ENCODE results near the gene SLC6A20. TPM values are rescaled to one million over a fixed set of nuclear protein-coding genes. Genes with fewer than 3 reads are reported as not detected.

The SLC6A20 gene
- total and polyA plus RNA-seq, 2 donors: 0.42 to 2.4 TPM

- Histone ChIP-seq H3K27ac (ENCODE audit: low read depth in 1 of 2, low read length in 1 of 2) (no peak overlapping the region), H3K27me3 (ENCODE audit: control insufficient read depth in 2 of 2, insufficient read depth in 1 of 2, low read length in 1 of 2) (peaks cover 16 to 50% of the 10 kb centered on the region in 2 donors), H3K4me3 (ENCODE audit: low read length in 2 of 2) (no peak overlapping the region), H3K36me3 (ENCODE audit: control insufficient read depth in 2 of 2, insufficient read depth in 2 of 2, low read length in 1 of 2) (no peaks in the 10 kb centered on the region), H3K4me1 (ENCODE audit: control insufficient read depth in 2 of 2, insufficient read depth in 2 of 2, low read length in 2 of 2) (peaks cover 7 to 35% of the 10 kb centered on the region in 2 donors), H3K9me3 (ENCODE audit: control insufficient read depth in 2 of 2, insufficient read depth in 1 of 2, low read length in 1 of 2) (peaks cover 0 to 3% of the 10 kb centered on the region in 2 donors)
- DNase-seq (ENCODE audit: low read depth in 6 of 9, low spot score in 9 of 9): no peak
- 97% methylated on average over 5 of the region's 5 CpGs for WGBS
These were observed 2.2 kb downstream of the SLC6A20 start for GRCh38 chr3:45794177-45794560.

GRCh38 chr3:45793482-45794176 lies 2.7 kb downstream of the SLC6A20 start:
- H3K27ac ChIP-seq (ENCODE audit: low read depth in 1 of 2, low read length in 1 of 2): no peak overlapping the region
- H3K9me3 ChIP-seq (ENCODE audit: control insufficient read depth in 2 of 2, insufficient read depth in 1 of 2, low read length in 1 of 2): peaks cover 0 to 3% of the 10 kb centered on the region in 2 donors
- H3K36me3 ChIP-seq (ENCODE audit: control insufficient read depth in 2 of 2, insufficient read depth in 2 of 2, low read length in 1 of 2): no peaks in the 10 kb centered on the region
- peaks cover 7 to 35% of the 10 kb centered on the region in 2 donors for H3K4me1 ChIP-seq (ENCODE audit: control insufficient read depth in 2 of 2, insufficient read depth in 2 of 2, low read length in 2 of 2)
- no peak overlapping the region for H3K4me3 ChIP-seq (ENCODE audit: low read length in 2 of 2)
- 94% methylated on average over 9 of the region's 9 CpGs for whole genome bisulfite sequencing
- H3K27me3 ChIP-seq (ENCODE audit: control insufficient read depth in 2 of 2, insufficient read depth in 1 of 2, low read length in 1 of 2): peaks cover 16 to 50% of the 10 kb centered on the region in 2 donors
- no peak for DNase-seq (ENCODE audit: low read depth in 6 of 9, low spot score in 9 of 9)

GRCh38 chr3:45792516-45793172 lies 3.7 kb downstream of the SLC6A20 start:
- Histone ChIP-seq H3K27me3 (ENCODE audit: control insufficient read depth in 2 of 2, insufficient read depth in 1 of 2, low read length in 1 of 2) (peaks cover 16 to 44% of the 10 kb centered on the region in 2 donors), H3K27ac (ENCODE audit: low read depth in 1 of 2, low read length in 1 of 2) (no peak overlapping the region), H3K4me1 (ENCODE audit: control insufficient read depth in 2 of 2, insufficient read depth in 2 of 2, low read length in 2 of 2) (peaks cover 7 to 35% of the 10 kb centered on the region in 2 donors), H3K36me3 (ENCODE audit: control insufficient read depth in 2 of 2, insufficient read depth in 2 of 2, low read length in 1 of 2) (no peaks in the 10 kb centered on the region), H3K4me3 (ENCODE audit: low read length in 2 of 2) (no peak overlapping the region), H3K9me3 (ENCODE audit: control insufficient read depth in 2 of 2, insufficient read depth in 1 of 2, low read length in 1 of 2) (peaks cover 0 to 3% of the 10 kb centered on the region in 2 donors)
- 96% methylated on average over 7 of the region's 7 CpGs for WGBS
- no peak for DNase-seq (ENCODE audit: low read depth in 6 of 9, low spot score in 9 of 9)

GRCh38 chr3:45792036-45792435 lies 4.3 kb downstream of the SLC6A20 start:
- Histone ChIP-seq H3K36me3 (ENCODE audit: control insufficient read depth in 2 of 2, insufficient read depth in 2 of 2, low read length in 1 of 2) (no peaks in the 10 kb centered on the region), H3K4me3 (ENCODE audit: low read length in 2 of 2) (no peak overlapping the region), H3K4me1 (ENCODE audit: control insufficient read depth in 2 of 2, insufficient read depth in 2 of 2, low read length in 2 of 2) (peaks cover 7 to 32% of the 10 kb centered on the region in 2 donors), H3K27me3 (ENCODE audit: control insufficient read depth in 2 of 2, insufficient read depth in 1 of 2, low read length in 1 of 2) (peaks cover 12 to 39% of the 10 kb centered on the region in 2 donors), H3K9me3 (ENCODE audit: control insufficient read depth in 2 of 2, insufficient read depth in 1 of 2, low read length in 1 of 2) (peaks cover 0 to 2% of the 10 kb centered on the region in 2 donors), H3K27ac (ENCODE audit: low read depth in 1 of 2, low read length in 1 of 2) (no peak overlapping the region)
- 100% methylated on average over 2 of the region's 2 CpGs for WGBS
- no peak for DNase-seq (ENCODE audit: low read depth in 6 of 9, low spot score in 9 of 9)

- H3K27me3 ChIP-seq (ENCODE audit: control insufficient read depth in 2 of 2, insufficient read depth in 1 of 2, low read length in 1 of 2): peaks cover 6 to 26% of the 10 kb centered on the region in 2 donors
- H3K9me3 ChIP-seq (ENCODE audit: control insufficient read depth in 2 of 2, insufficient read depth in 1 of 2, low read length in 1 of 2): no peaks in the 10 kb centered on the region
- DNase-seq (ENCODE audit: low read depth in 6 of 9, low spot score in 9 of 9): no peak
- peaks cover 0 to 20% of the 10 kb centered on the region in 2 donors for H3K4me1 ChIP-seq (ENCODE audit: control insufficient read depth in 2 of 2, insufficient read depth in 2 of 2, low read length in 2 of 2)
- no peaks in the 10 kb centered on the region for H3K36me3 ChIP-seq (ENCODE audit: control insufficient read depth in 2 of 2, insufficient read depth in 2 of 2, low read length in 1 of 2)
- H3K4me3 ChIP-seq (ENCODE audit: low read length in 2 of 2): no peak overlapping the region
- H3K27ac ChIP-seq (ENCODE audit: low read depth in 1 of 2, low read length in 1 of 2): no peak overlapping the region
- 92% methylated on average over 2 of the region's 2 CpGs for WGBS
These were observed 5.7 kb downstream of the SLC6A20 start for GRCh38 chr3:45790596-45790995.

- H3K4me1 ChIP-seq (ENCODE audit: control insufficient read depth in 2 of 2, insufficient read depth in 2 of 2, low read length in 2 of 2): peaks cover 0 to 20% of the 10 kb centered on the region in 2 donors
- WGBS: 96% methylated on average over 4 of the region's 4 CpGs
- DNase-seq (ENCODE audit: low read depth in 6 of 9, low spot score in 9 of 9): no peak
- no peak overlapping the region for H3K27ac ChIP-seq (ENCODE audit: low read depth in 1 of 2, low read length in 1 of 2)
- H3K9me3 ChIP-seq (ENCODE audit: control insufficient read depth in 2 of 2, insufficient read depth in 1 of 2, low read length in 1 of 2): no peaks in the 10 kb centered on the region
- peaks cover 0 to 13% of the 10 kb centered on the region in 2 donors for H3K27me3 ChIP-seq (ENCODE audit: control insufficient read depth in 2 of 2, insufficient read depth in 1 of 2, low read length in 1 of 2)
- H3K36me3 ChIP-seq (ENCODE audit: control insufficient read depth in 2 of 2, insufficient read depth in 2 of 2, low read length in 1 of 2): no peaks in the 10 kb centered on the region
- H3K4me3 ChIP-seq (ENCODE audit: low read length in 2 of 2): no peak overlapping the region
These were observed 7.0 kb downstream of the SLC6A20 start for GRCh38 chr3:45789235-45789812.

GRCh38 chr3:45787551-45787950 lies 8.8 kb downstream of the SLC6A20 start:
- Histone ChIP-seq H3K27ac (ENCODE audit: low read depth in 1 of 2, low read length in 1 of 2) (no peak overlapping the region), H3K4me1 (ENCODE audit: control insufficient read depth in 2 of 2, insufficient read depth in 2 of 2, low read length in 2 of 2) (peaks cover 0 to 16% of the 10 kb centered on the region in 2 donors), H3K4me3 (ENCODE audit: low read length in 2 of 2) (no peak overlapping the region), H3K9me3 (ENCODE audit: control insufficient read depth in 2 of 2, insufficient read depth in 1 of 2, low read length in 1 of 2) (no peaks in the 10 kb centered on the region), H3K36me3 (ENCODE audit: control insufficient read depth in 2 of 2, insufficient read depth in 2 of 2, low read length in 1 of 2) (no peaks in the 10 kb centered on the region), H3K27me3 (ENCODE audit: control insufficient read depth in 2 of 2, insufficient read depth in 1 of 2, low read length in 1 of 2) (peaks cover 0 to 6% of the 10 kb centered on the region in 2 donors)
- no peak for DNase-seq (ENCODE audit: low read depth in 6 of 9, low spot score in 9 of 9)
- 99% methylated on average over 2 of the region's 2 CpGs for WGBS

- peaks cover 0 to 2% of the 10 kb centered on the region in 2 donors for H3K27me3 ChIP-seq (ENCODE audit: control insufficient read depth in 2 of 2, insufficient read depth in 1 of 2, low read length in 1 of 2)
- no peaks in the 10 kb centered on the region for H3K9me3 ChIP-seq (ENCODE audit: control insufficient read depth in 2 of 2, insufficient read depth in 1 of 2, low read length in 1 of 2)
- DNase-seq (ENCODE audit: low read depth in 6 of 9, low spot score in 9 of 9): no peak
- no peak overlapping the region for H3K4me3 ChIP-seq (ENCODE audit: low read length in 2 of 2)
- WGBS: 100% methylated on average over 4 of the region's 4 CpGs
- no peak overlapping the region for H3K27ac ChIP-seq (ENCODE audit: low read depth in 1 of 2, low read length in 1 of 2)
- H3K4me1 ChIP-seq (ENCODE audit: control insufficient read depth in 2 of 2, insufficient read depth in 2 of 2, low read length in 2 of 2): peaks cover 0 to 14% of the 10 kb centered on the region in 2 donors
- no peaks in the 10 kb centered on the region for H3K36me3 ChIP-seq (ENCODE audit: control insufficient read depth in 2 of 2, insufficient read depth in 2 of 2, low read length in 1 of 2)
These were observed 9.4 kb downstream of the SLC6A20 start for GRCh38 chr3:45786801-45787495.

Measured in thymus (tissue), 11 donors.